Left ventricle myocardium inferior (tissue), 1 donor: ENCODE measurements around the gene FKBP8. TPM values are rescaled to one million over a fixed set of nuclear protein-coding genes. Genes with fewer than 3 reads are reported as not detected.

Experiments used
- DNase-seq: peaks from one replicate; pipeline ENCODE4 v3.0.0-alpha.2; 2020
- H3K27ac ChIP-seq: fragments of 200-600 bp; replicated peaks from 2 replicates; pipeline ENCODE4 v1.8.0; 2021
- H3K27me3 ChIP-seq: fragments of 200-600 bp; 2 replicates; pipeline ENCODE4 v1.8.0; 2021; ENCODE audit warnings: low read depth
- H3K36me3 ChIP-seq: fragments of 200-600 bp; 2 replicates; pipeline ENCODE4 v1.8.0; 2021
- H3K4me1 ChIP-seq: fragments of 200-600 bp; 2 replicates; pipeline ENCODE4 v1.8.0; 2021
- H3K4me3 ChIP-seq: fragments of 200-600 bp; 2 replicates; pipeline ENCODE4 v1.8.0; 2021; ENCODE audit warnings: mild to moderate bottlenecking, moderate library complexity
- H3K9me3 ChIP-seq: fragments of 200-600 bp; replicated peaks from 2 replicates; pipeline ENCODE4 v1.8.0; 2021
- intact Hi-C: fragments of 100-400 bp; cut with micrococcal nuclease; formaldehyde crosslinking; loops from one replicate; pipeline ENCODE4 v1.11.0; 2022
- total RNA-seq: library from RNA; stranded (reverse); fragmentation: NEBNext Ultra II Directional; extraction: Animal tissue kit (Norgen Biotek cat#: 25700); gene quantifications from one replicate; pipeline ENCODE4 v1.2.1, GENCODE V29; 2021
- TF ChIP-seq, protein P1 (sequence below): fragments of 200-600 bp; IDR thresholded peaks from 2 replicates; pipeline ENCODE4 v1.8.0; 2021; ENCODE audit warnings: antibody characterized with exemption, mild to moderate bottlenecking, borderline replicate concordance
- donor health status: DM: no; HTN: yes; CAD: no; lungs with severe emphysema.

The FKBP8 gene
- total RNA-seq, 1 donor from 2014 or later, result 153 TPM

DNA sequence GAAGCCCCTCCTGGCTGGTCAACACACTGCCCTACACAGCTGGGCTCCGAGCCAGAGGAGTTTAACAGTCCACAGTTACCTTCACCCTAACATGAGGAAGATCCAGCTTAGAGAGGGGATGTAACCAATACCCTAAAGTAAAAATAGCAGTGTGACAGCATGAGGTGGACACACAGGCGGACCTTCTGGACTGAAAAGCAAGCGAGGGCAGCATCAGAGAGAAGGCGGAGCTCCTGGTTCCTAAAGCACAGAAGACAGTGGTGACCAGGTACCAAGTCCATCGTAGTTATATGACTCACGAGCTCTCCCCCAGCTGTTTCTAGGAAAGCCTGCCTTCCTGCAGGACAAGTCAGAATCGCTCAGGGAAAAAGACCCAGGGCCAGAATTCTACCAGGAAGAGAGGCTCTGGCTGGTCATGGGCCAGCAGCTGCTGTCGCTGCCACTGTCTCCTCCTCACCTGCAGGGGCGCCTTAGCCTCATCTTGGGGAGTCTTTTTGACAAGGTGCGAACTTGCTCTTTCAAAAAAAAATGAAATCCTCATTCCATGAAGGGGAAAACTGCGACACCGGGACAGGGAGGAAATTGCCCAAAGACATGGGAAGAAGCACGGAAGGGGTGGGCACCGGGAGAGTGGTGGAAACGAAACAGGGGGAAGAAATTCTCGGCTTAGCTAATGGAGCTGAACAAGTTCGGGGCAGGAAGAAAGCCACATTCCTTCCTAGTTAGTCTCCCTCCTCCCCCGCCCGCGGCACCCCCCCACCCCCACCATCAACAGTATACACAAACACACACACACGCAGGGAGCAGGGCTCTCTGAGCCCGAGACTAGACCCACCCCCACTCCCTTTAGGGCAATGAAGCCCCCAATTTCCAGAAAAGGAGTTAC is 23.2 kb downstream of the FKBP8 start:
- TF ChIP-seq, protein P1, sequence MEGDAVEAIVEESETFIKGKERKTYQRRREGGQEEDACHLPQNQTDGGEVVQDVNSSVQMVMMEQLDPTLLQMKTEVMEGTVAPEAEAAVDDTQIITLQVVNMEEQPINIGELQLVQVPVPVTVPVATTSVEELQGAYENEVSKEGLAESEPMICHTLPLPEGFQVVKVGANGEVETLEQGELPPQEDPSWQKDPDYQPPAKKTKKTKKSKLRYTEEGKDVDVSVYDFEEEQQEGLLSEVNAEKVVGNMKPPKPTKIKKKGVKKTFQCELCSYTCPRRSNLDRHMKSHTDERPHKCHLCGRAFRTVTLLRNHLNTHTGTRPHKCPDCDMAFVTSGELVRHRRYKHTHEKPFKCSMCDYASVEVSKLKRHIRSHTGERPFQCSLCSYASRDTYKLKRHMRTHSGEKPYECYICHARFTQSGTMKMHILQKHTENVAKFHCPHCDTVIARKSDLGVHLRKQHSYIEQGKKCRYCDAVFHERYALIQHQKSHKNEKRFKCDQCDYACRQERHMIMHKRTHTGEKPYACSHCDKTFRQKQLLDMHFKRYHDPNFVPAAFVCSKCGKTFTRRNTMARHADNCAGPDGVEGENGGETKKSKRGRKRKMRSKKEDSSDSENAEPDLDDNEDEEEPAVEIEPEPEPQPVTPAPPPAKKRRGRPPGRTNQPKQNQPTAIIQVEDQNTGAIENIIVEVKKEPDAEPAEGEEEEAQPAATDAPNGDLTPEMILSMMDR, result peak; percentile 71
- Histone ChIP-seq H3K4me3 (peak overlapping the region; percentile 94), H3K27me3 (no peaks in the 10 kb centered on the region), H3K9me3 (no peaks in the 10 kb centered on the region), H3K4me1 (peaks cover 61% of the 10 kb centered on the region), H3K27ac (peak overlapping the region; percentile 94), H3K36me3 (no peaks in the 10 kb centered on the region)
- intact Hi-C loops, result loop anchor here (5.0 kb wide), 1 partner anchor 53 kb away; no protein-coding TSS in a partner anchor
- DNase-seq, result peak; percentile 41

DNA sequence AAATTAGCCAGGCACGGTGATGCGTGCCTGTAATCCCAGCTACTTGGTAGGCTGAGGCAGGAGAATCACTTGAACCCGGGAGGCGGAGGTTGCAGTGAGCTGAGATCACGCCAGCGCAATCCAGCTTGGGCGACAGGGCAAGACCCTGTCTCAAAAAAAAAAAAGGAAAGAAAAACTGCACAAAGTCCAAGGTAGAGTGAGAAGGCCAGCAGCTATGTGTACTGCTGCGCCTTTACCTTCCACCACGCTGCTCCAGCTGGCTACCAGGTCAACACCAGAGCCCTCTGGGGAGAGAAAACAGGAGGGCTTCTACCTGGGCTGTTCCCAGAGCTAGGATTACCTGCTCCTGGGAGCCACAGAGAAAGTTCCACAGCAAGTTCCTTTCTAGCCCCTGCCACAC is 24.7 kb downstream of the FKBP8 start:
- TF ChIP-seq, protein P1, result no peak
- intact Hi-C loops, result no loop called here
- Histone ChIP-seq H3K9me3 (no peaks in the 10 kb centered on the region), H3K4me3 (no peak overlapping the region), H3K4me1 (peaks cover 77% of the 10 kb centered on the region), H3K36me3 (no peaks in the 10 kb centered on the region), H3K27me3 (no peaks in the 10 kb centered on the region), H3K27ac (no peak overlapping the region)
- DNase-seq, result no peak

DNA sequence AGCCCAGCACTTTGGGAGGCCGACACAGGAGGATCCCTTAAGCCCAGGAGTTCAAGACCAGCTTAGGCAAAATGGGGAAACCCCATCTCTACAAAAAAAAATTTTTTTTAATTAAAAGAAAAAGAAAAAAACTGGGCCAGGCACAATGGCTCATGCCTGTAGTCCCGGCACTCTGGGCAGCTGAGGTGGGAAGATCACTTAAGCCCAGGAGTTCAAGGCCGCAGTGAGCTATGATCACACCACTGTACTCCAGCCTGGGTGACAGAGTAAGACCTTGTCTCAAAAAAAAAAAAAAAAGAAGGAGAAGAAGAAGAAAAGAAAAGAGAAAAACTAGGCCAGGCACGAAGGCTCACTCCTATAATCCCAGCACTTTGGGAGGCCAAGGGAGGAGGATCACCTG is 25.8 kb downstream of the FKBP8 start:
- Histone ChIP-seq H3K27me3 (no peaks in the 10 kb centered on the region), H3K27ac (no peak overlapping the region), H3K9me3 (no peaks in the 10 kb centered on the region), H3K4me1 (peaks cover 84% of the 10 kb centered on the region), H3K4me3 (no peak overlapping the region), H3K36me3 (no peaks in the 10 kb centered on the region)
- DNase-seq, result no peak
- TF ChIP-seq, protein P1, result no peak
- intact Hi-C loops, result no loop called here

DNA sequence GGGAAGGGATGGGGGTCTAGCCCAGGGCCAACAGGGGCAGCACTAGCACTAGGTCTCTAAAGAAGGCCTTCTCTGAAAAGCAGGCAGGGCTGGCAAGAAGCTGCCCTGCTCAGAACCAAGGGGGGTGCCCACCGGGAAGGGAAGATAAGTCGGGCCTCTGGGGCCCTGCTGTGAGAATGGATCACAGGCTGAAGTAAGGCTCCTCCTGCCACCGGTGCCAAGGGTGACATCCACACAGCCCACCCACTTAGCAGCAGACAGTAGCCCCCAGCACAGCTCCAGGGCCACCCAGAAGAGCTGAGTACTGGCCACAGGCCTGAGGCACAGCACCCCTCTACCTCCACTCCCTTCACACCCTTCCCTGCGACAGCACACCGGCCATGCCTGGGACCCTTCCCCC is 27.4 kb downstream of the FKBP8 start:
- Histone ChIP-seq H3K36me3 (no peaks in the 10 kb centered on the region), H3K4me1 (peaks cover 87% of the 10 kb centered on the region), H3K9me3 (no peaks in the 10 kb centered on the region), H3K27ac (no peak overlapping the region), H3K27me3 (no peaks in the 10 kb centered on the region), H3K4me3 (no peak overlapping the region)
- TF ChIP-seq, protein P1, result no peak
- intact Hi-C loops, result no loop called here
- DNase-seq, result no peak

DNA sequence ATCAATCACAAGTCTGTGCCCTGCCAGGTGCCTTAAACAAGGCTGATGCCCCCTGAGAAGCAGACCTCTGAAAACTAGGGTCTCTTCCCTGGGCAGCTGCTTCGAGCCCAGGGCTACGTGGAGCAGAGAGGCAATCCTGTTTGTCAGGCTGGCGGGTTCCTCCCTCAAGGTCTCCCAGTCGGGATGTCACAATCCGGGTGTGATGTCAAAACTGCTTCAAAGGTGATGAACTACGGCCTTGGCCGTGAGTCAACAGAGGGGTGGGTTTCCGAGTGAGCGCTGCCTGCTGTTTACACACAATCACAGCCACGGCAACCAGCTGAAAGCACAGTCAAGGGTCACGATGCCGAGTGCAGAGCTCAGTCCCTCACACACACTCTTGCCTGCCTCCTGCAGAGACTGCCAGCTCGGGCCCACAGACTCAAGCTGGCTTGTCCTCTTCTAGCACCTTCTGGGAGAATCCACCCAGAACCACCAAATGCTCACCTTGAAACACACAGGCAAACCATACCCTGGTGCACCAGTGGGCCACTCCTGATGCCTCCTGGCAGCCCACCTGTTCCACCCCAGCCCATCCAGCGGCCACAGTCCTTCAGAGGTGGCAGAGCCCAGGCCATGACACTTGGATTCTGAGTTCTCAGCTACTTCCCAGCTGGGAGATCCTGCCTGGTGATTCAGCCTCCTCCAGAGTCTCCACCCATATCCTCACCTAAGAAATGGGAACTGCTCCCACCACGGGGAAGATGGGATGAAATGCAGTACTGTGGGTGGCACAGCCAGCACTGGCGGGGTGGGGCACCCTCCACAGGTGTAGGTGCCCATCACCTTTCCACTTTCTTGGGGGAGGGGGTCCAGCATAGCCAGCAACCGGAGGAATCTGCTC is 28.3 kb downstream of the FKBP8 start:
- Histone ChIP-seq H3K9me3 (no peaks in the 10 kb centered on the region), H3K27me3 (no peaks in the 10 kb centered on the region), H3K4me1 (peaks cover 83% of the 10 kb centered on the region), H3K27ac (peak overlapping the region; percentile 80), H3K36me3 (no peaks in the 10 kb centered on the region), H3K4me3 (no peak overlapping the region)
- intact Hi-C loops, result no loop called here
- DNase-seq, result peak; percentile 51
- TF ChIP-seq, protein P1, result no peak
